GM18873 (cell line): Measurements from ENCODE around the gene GPR75.
"Not testable (repeated sequence)": the region's sequence is repeated elsewhere in the genome, so short reads cannot be mapped to it uniquely, and the experiment has no call there.

Experiments used
- ATAC-seq: cut with Tn5 transposase; IDR thresholded peaks from one replicate; pipeline ENCODE4 v1.9.1; 2021; ENCODE audit warnings: mild to moderate bottlenecking, moderate library complexity, moderate number of reproducible peaks; ENCODE audit not compliant: unreplicated experiment, low FRiP score

GPR75 gene

GRCh38 chr2:53856272-53856671 is 3.5 kb downstream of the GPR75 start:
- no peak for ATAC-seq

- no peak for ATAC-seq
Measured at GRCh38 chr2:53854678-53855077, 5.1 kb downstream of the GPR75 start.

- no peak for ATAC-seq
Measured at GRCh38 chr2:53852532-53852931, 7.2 kb downstream of the GPR75 start.

GRCh38 chr2:53851052-53851757 is 8.6 kb downstream of the GPR75 start:
- ATAC-seq, result not testable (repeated sequence)

GRCh38 chr2:53848062-53848461 is 11.7 kb downstream of the GPR75 start:
- ATAC-seq, result no peak

- no peak for ATAC-seq
Measured at GRCh38 chr2:53843595-53843994, 16.2 kb downstream of the GPR75 start.

GRCh38 chr2:53842891-53843290 is 16.9 kb downstream of the GPR75 start:
- ATAC-seq, result no peak

GRCh38 chr2:53841651-53842050 is 18.1 kb downstream of the GPR75 start:
- ATAC-seq, result not testable (repeated sequence)

- no peak for ATAC-seq
Measured at GRCh38 chr2:53840580-53840979, 19.2 kb downstream of the GPR75 start.

- not testable (repeated sequence) for ATAC-seq
Measured at GRCh38 chr2:53829980-53830290, 29.8 kb downstream of the GPR75 start.

GRCh38 chr2:53829273-53829979 is 30.3 kb downstream of the GPR75 start:
- no peak for ATAC-seq

GRCh38 chr2:53828331-53828730 is 31.4 kb downstream of the GPR75 start:
- no peak for ATAC-seq

GRCh38 chr2:53827398-53828175 is 32.2 kb downstream of the GPR75 start:
- no peak for ATAC-seq

GRCh38 chr2:53826587-53827397 is 33.0 kb downstream of the GPR75 start:
- ATAC-seq, result no peak

- no peak for ATAC-seq
Measured at GRCh38 chr2:53826030-53826410, 33.7 kb downstream of the GPR75 start.

GRCh38 chr2:53823639-53824038 is 36.1 kb downstream of the GPR75 start:
- ATAC-seq, result not testable (repeated sequence)

- ATAC-seq, result no peak
Measured at GRCh38 chr2:53821810-53822209, 38.0 kb downstream of the GPR75 start.

- no peak for ATAC-seq
Measured at GRCh38 chr2:53820711-53821110, 39.1 kb downstream of the GPR75 start.

- no peak for ATAC-seq
Measured at GRCh38 chr2:53820048-53820447, 39.7 kb downstream of the GPR75 start.

GRCh38 chr2:53819634-53820033 is 40.1 kb downstream of the GPR75 start:
- no peak for ATAC-seq
